ENCODE data around the gene SLFNL1. TPM values are rescaled to one million over a fixed set of nuclear protein-coding genes. Genes with fewer than 3 reads are reported as not detected.

The SLFNL1 gene
- total RNA-seq, 1 experiment from 2014 or later, result 0.39 TPM

- Histone ChIP-seq H3K27me3 (replicated peaks; ENCODE audit: insufficient read depth, low read depth, low read length, poor library complexity) (no peaks in the 10 kb centered on the region), H3K27ac (ENCODE audit: low read depth, low read length, poor library complexity, severe bottlenecking) (peak overlapping the region; percentile 38), H3K36me3 (ENCODE audit: insufficient read depth, low read length, poor library complexity, severe bottlenecking) (peaks cover 91% of the 10 kb centered on the region), H3K4me1 (ENCODE audit: insufficient read depth, low read length, poor library complexity, severe bottlenecking) (peaks cover 23% of the 10 kb centered on the region), H3K4me3 (ENCODE audit: low read depth, low read length, poor library complexity, severe bottlenecking) (no peak overlapping the region), H3K9me3 (ENCODE audit: low read depth, low read length, poor library complexity, severe bottlenecking) (no peaks in the 10 kb centered on the region)
- peak; percentile 98 for DNase-seq (ENCODE audit: low spot score)
- BruUV-seq (replicated peaks), result no TSS peak
- intact Hi-C loops (cut with micrococcal nuclease; ENCODE audit: unreplicated experiment), result no loop called here
- POLR2A ChIA-PET (ENCODE audit: low non-redundant PET), result no interaction called here
- TF ChIP-seq EZH2 (IDR thresholded peaks at IDR 0.05; ENCODE audit: borderline replicate concordance, low read depth, low read length, poor library complexity, severe bottlenecking), result no peak
- TF ChIP-seq CTCF (conservative IDR thresholded peaks at IDR 0.05; ENCODE audit: low read depth, low read length), result peak; percentile 77
- CTCF ChIA-PET, result interaction anchor here (0.5 to 0.9 kb wide), 4 partner anchors 30 to 630 kb away, joined by 3 to 4 read pairs (median 4); partner anchors contain the start of gene SMAP2
Observed at GRCh38 chr1:41003640-41004220, 17.8 kb downstream of the SLFNL1 start.

- Histone ChIP-seq H3K36me3 (ENCODE audit: insufficient read depth, low read length, poor library complexity, severe bottlenecking) (peaks cover 91% of the 10 kb centered on the region), H3K4me1 (ENCODE audit: insufficient read depth, low read length, poor library complexity, severe bottlenecking) (peaks cover 23% of the 10 kb centered on the region), H3K9me3 (ENCODE audit: low read depth, low read length, poor library complexity, severe bottlenecking) (no peaks in the 10 kb centered on the region), H3K27ac (ENCODE audit: low read depth, low read length, poor library complexity, severe bottlenecking) (peak overlapping the region; percentile 38), H3K27me3 (replicated peaks; ENCODE audit: insufficient read depth, low read depth, low read length, poor library complexity) (no peaks in the 10 kb centered on the region), H3K4me3 (ENCODE audit: low read depth, low read length, poor library complexity, severe bottlenecking) (no peak overlapping the region)
- intact Hi-C loops (cut with micrococcal nuclease; ENCODE audit: unreplicated experiment), result no loop called here
- CTCF ChIA-PET, result interaction anchor here (0.7 to 0.9 kb wide), 2 partner anchors 54 to 412 kb away, joined by 4 read pairs; no protein-coding TSS in a partner anchor
- DNase-seq (ENCODE audit: low spot score), result no peak
- TF ChIP-seq CTCF (conservative IDR thresholded peaks at IDR 0.05; ENCODE audit: low read depth, low read length) (no peak), EZH2 (IDR thresholded peaks at IDR 0.05; ENCODE audit: borderline replicate concordance, low read depth, low read length, poor library complexity, severe bottlenecking) (no peak)
- BruUV-seq (replicated peaks), result no TSS peak
- POLR2A ChIA-PET (ENCODE audit: low non-redundant PET), result no interaction called here
Observed at GRCh38 chr1:41003127-41003639, 18.3 kb downstream of the SLFNL1 start.

DNA sequence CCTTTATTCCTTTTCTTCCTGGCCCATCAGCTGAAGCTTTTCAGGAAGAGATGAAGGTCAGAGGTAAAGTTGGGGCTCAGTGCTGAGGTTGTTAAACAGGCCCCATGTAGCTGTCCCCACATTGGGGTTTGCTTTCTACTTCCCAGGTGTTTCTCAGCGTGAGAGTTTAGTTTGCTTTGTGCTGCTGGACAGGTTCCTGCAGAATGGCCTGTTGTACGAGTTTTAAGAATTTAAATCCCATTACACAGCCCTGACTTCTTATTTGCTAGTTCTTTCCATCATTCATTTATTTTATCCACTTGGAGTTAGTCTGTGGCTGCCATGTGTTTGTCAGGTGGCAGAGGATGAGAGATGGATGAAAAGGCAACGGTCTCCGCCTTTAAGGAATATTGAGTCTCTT is 22.9 kb downstream of the SLFNL1 start:
- Histone ChIP-seq H3K36me3 (ENCODE audit: insufficient read depth, low read length, poor library complexity, severe bottlenecking) (peaks cover 91% of the 10 kb centered on the region), H3K27ac (ENCODE audit: low read depth, low read length, poor library complexity, severe bottlenecking) (no peak overlapping the region), H3K4me3 (ENCODE audit: low read depth, low read length, poor library complexity, severe bottlenecking) (no peak overlapping the region), H3K27me3 (replicated peaks; ENCODE audit: insufficient read depth, low read depth, low read length, poor library complexity) (no peaks in the 10 kb centered on the region), H3K9me3 (ENCODE audit: low read depth, low read length, poor library complexity, severe bottlenecking) (no peaks in the 10 kb centered on the region), H3K4me1 (ENCODE audit: insufficient read depth, low read length, poor library complexity, severe bottlenecking) (peaks cover 19% of the 10 kb centered on the region)
- intact Hi-C loops (cut with micrococcal nuclease; ENCODE audit: unreplicated experiment), result no loop called here
- ChIA-PET POLR2A (ENCODE audit: low non-redundant PET) (no interaction called here), CTCF (no interaction called here)
- no peak for DNase-seq (ENCODE audit: low spot score)
- no TSS peak for BruUV-seq (replicated peaks)
- no peak for TF ChIP-seq EZH2 (IDR thresholded peaks at IDR 0.05; ENCODE audit: borderline replicate concordance, low read depth, low read length, poor library complexity, severe bottlenecking)
- TF ChIP-seq CTCF (conservative IDR thresholded peaks at IDR 0.05; ENCODE audit: low read depth, low read length), result no peak
